ENCODE measurements around the gene CABLES2. TPM values are rescaled to one million over a fixed set of nuclear protein-coding genes. Genes with fewer than 3 reads are reported as not detected.

Gene CABLES2
- total RNA-seq, 1 donor from 2014 or later: 6.9 TPM

DNA sequence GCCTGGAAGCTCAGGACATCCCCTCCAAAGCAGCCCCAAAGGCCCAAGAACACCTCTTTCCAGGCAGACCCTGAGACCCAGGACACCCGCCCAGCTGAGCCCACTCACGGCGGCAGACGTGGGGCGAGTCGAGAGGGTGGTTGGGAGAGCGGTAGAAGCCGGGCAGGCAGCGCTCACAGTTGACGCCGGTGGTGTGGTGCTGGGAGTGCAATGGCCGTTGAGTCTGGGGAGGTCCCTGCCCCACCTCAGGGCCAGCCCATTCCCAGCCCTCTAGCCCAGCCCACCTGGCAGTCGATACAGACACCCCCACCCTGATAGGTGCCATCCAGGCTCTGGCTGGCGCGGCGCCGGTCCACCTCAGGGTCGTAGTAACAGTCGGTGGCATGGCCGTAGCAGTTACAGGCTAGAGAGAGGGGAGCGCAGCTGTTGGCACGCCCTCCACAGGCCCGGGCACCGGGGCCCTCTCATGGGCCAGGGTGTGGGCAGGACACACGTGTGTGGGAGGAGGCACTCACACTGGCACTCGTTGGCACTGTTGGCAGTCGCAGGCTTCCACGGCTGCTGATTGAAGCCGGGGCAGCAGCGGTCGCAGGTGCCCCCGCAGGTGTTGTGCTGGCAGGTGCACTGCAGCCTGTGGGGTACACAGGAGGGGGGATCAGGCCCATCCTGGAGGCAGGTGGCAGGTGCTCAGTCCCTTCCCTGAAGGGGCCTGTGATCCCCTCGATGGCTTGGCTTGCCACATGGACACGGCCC lies 60.5 kb downstream of the CABLES2 start:
- peaks cover 6% of the 10 kb centered on the region for H3K36me3 ChIP-seq (ENCODE audit: control insufficient read depth, insufficient read depth, low read length)
- no peak for DNase-seq (ENCODE audit: low read depth)
- TF ChIP-seq, protein P1, sequence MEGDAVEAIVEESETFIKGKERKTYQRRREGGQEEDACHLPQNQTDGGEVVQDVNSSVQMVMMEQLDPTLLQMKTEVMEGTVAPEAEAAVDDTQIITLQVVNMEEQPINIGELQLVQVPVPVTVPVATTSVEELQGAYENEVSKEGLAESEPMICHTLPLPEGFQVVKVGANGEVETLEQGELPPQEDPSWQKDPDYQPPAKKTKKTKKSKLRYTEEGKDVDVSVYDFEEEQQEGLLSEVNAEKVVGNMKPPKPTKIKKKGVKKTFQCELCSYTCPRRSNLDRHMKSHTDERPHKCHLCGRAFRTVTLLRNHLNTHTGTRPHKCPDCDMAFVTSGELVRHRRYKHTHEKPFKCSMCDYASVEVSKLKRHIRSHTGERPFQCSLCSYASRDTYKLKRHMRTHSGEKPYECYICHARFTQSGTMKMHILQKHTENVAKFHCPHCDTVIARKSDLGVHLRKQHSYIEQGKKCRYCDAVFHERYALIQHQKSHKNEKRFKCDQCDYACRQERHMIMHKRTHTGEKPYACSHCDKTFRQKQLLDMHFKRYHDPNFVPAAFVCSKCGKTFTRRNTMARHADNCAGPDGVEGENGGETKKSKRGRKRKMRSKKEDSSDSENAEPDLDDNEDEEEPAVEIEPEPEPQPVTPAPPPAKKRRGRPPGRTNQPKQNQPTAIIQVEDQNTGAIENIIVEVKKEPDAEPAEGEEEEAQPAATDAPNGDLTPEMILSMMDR (IDR thresholded peaks at IDR 0.05; ENCODE audit: insufficient read depth, low read length, poor library complexity, severe bottlenecking): no peak
- H3K4me3 ChIP-seq (ENCODE audit: low read depth, low read length): no peak overlapping the region
- no peaks in the 10 kb centered on the region for H3K27me3 ChIP-seq (ENCODE audit: control insufficient read depth, insufficient read depth, low read length)

DNA sequence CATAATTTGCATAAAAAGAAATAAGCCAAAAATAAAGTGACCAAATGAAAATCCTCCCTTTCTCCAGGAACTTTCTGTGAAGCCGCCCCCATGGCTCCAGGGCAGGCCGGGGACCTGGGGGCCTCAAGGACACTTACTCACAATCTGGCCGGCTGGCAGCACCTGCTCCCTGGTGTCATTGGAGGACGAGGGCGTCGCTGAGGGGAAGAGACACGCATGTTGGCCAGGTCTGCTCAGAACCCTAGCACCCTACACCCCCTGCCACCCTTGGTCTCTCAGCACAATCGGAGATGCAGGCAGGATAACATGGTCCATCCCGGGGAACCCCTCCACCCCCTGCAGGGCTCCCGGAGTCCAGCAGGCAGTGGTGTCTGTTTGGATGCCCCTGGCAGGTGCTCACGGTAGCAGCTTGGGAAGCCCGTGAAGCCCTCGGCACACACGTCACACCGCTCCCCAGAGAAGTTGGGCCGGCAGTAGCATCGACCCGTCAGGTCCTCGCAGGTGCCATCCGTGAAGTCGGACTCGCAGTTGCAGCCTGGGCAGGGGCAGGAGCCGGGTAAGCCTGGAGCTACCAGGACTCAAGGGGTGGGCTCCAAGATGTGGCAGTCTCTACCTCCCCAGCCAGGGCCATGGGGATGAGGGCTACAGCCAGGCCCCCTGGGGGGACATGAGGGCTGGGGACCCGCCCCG lies 61.3 kb downstream of the CABLES2 start:
- peaks cover 6% of the 10 kb centered on the region for H3K36me3 ChIP-seq (ENCODE audit: control insufficient read depth, insufficient read depth, low read length)
- no peak overlapping the region for H3K4me3 ChIP-seq (ENCODE audit: low read depth, low read length)
- no peak for DNase-seq (ENCODE audit: low read depth)
- no peaks in the 10 kb centered on the region for H3K27me3 ChIP-seq (ENCODE audit: control insufficient read depth, insufficient read depth, low read length)
- TF ChIP-seq, protein P1 (IDR thresholded peaks at IDR 0.05; ENCODE audit: insufficient read depth, low read length, poor library complexity, severe bottlenecking): no peak

DNA sequence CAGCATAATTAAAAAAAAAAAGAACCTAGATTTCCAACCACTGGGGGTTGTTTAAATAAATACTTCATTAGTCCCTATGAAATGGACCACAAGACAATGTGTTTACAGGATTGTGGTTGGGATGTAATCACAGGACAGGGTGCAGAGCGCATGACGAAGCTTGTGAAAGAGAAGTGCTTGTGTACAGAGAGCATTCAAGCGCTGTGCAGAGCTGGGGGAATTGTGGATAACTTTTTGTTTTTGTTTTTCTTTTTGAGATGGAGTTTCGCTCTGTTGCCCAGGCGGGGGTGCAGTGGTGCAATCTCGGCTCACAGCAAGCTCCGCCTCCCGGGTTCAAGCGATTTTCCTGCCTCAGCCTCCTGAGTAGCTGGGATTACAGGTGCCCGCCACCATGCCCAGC lies 62.3 kb downstream of the CABLES2 start:
- DNase-seq (ENCODE audit: low read depth): no peak
- no peaks in the 10 kb centered on the region for H3K27me3 ChIP-seq (ENCODE audit: control insufficient read depth, insufficient read depth, low read length)
- H3K4me3 ChIP-seq (ENCODE audit: low read depth, low read length): no peak overlapping the region
- TF ChIP-seq, protein P1 (IDR thresholded peaks at IDR 0.05; ENCODE audit: insufficient read depth, low read length, poor library complexity, severe bottlenecking): no peak
- H3K36me3 ChIP-seq (ENCODE audit: control insufficient read depth, insufficient read depth, low read length): peaks cover 2% of the 10 kb centered on the region

DNA sequence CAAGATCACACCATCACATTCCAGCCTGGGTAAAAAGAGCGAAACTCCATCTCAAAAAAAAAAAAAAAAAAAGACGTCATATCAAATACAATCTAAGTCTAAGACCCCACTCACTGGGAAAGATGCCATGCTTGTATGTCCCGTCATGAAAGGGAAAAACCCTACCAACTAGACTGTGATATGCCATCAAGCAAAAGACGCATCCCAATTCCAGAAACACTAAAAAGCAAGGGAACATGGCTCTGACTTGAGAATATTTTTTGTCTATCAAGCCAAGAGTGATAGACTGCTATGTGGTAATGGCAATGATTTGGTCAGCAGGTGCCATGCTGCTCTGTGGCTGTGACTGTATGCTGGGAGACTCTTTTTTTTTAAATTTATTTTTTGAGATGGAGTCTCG lies 63.0 kb downstream of the CABLES2 start:
- no peak for DNase-seq (ENCODE audit: low read depth)
- Histone ChIP-seq H3K36me3 (ENCODE audit: control insufficient read depth, insufficient read depth, low read length) (peaks cover 2% of the 10 kb centered on the region), H3K4me3 (ENCODE audit: low read depth, low read length) (no peak overlapping the region), H3K27me3 (ENCODE audit: control insufficient read depth, insufficient read depth, low read length) (no peaks in the 10 kb centered on the region)
- TF ChIP-seq, protein P1 (IDR thresholded peaks at IDR 0.05; ENCODE audit: insufficient read depth, low read length, poor library complexity, severe bottlenecking): no peak

DNA sequence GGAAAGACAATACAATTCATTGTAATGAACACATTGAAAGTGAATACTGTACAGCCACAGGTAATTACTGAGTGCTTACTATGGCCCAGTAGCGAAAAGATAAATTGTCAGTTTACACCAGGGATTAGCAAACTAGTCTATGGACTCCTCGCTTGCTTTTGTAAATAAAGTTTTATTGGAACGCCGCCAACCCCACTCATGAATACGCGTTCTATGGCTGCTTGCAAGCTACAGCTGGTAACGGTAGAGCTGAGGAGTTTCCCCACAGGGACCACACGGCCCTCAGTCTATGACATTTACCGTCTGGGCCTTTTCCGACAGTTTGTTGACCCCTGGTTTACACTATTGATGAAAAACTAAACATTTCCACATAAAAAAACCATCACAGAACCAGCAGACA lies 64.2 kb downstream of the CABLES2 start:
- H3K27me3 ChIP-seq (ENCODE audit: control insufficient read depth, insufficient read depth, low read length): no peaks in the 10 kb centered on the region
- no peak overlapping the region for H3K4me3 ChIP-seq (ENCODE audit: low read depth, low read length)
- peaks cover 2% of the 10 kb centered on the region for H3K36me3 ChIP-seq (ENCODE audit: control insufficient read depth, insufficient read depth, low read length)
- DNase-seq (ENCODE audit: low read depth): no peak
- TF ChIP-seq, protein P1 (IDR thresholded peaks at IDR 0.05; ENCODE audit: insufficient read depth, low read length, poor library complexity, severe bottlenecking): no peak
